ENCODE results near the gene ZNF227. TPM values are rescaled to one million over a fixed set of nuclear protein-coding genes. Genes with fewer than 3 reads are reported as not detected.
"Not testable (repeated sequence)": the region's sequence is repeated elsewhere in the genome, so short reads cannot be mapped to it uniquely, and the experiment has no call there.

ZNF227 gene
- 28.4 and 29.5 TPM in 2 replicates for total RNA-seq (2014; rRNA removed; shearing (Covaris generic); ENCODE audit: low replicate concordance)

DNA sequence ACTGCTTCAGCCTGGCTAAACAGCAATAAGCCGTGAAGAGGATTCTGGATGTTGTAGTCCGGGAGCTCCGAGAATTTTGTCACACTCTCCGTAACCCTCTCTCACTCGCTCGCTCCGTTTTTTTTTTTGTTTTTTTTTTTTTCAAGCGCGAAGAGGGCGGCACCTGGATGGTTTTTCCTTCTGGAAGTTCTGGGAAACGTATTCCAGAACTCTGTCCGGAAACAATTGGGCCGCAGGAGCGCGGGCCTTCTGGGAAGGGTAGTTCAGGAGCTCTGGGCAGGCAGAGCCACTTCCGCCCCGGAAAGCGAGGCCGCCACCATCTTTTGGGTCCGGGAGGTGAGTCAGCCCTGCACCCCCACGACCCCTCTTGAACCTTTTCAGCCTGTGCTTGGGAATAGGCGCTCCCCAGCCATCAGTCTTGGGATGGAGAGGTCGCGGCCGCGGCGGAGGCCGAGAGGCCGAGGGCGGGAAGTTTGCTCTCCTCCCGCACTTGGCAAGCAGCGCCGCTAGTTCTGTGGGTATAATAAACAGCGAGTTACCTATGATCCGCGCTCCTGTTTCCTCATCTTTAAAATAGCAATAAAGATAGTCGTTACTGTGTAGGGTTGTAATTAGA lies at the start of gene ZNF227:
Gene ZNF227, plus strand, starts transcription at position 283 of the 616 bp plus-strand sequence. CDS start 5,261 bp downstream, outside the sequence.
- peaks cover 8% of the 10 kb centered on the region for H3K4me1 ChIP-seq (ENCODE audit: low read length)
- DNase-seq: peak; percentile 93
- H2AFZ ChIP-seq (ENCODE audit: low read length): peak within 1 kb of the TSS; percentile 92
- peaks cover 42% of the 10 kb centered on the region for H3K79me2 ChIP-seq (ENCODE audit: low read length)
- peak within 1 kb of the TSS; percentile 89 for H3K4me3 ChIP-seq (ENCODE audit: low read length)
- no peaks in the 10 kb centered on the region for H3K27me3 ChIP-seq (ENCODE audit: low read length)
- H3K27ac ChIP-seq (ENCODE audit: low read length): 0 out of 2 replicates have a peak within 1 kb of the TSS, but pooled peaks have one; percentile 16
- no peaks in the 10 kb centered on the region for H3K9me2 ChIP-seq (replicated peaks; ENCODE audit: insufficient read depth, low read length)
- H3K9me3 ChIP-seq (ENCODE audit: low read length): peaks cover 4% of the 10 kb centered on the region; the same call in 1 of the 2 replicates
- peaks cover 34% of the 10 kb centered on the region for H3K36me3 ChIP-seq (ENCODE audit: insufficient read depth, low read length)
- H4K20me1 ChIP-seq (ENCODE audit: insufficient read depth, low read depth, low read length): no peaks in the 10 kb centered on the region
- H3K4me2 ChIP-seq (ENCODE audit: low read depth, low read length, poor library complexity, severe bottlenecking): peak within 1 kb of the TSS; percentile 75
- peak within 1 kb of the TSS; percentile 76 for H3K9ac ChIP-seq (ENCODE audit: low read length)

DNA sequence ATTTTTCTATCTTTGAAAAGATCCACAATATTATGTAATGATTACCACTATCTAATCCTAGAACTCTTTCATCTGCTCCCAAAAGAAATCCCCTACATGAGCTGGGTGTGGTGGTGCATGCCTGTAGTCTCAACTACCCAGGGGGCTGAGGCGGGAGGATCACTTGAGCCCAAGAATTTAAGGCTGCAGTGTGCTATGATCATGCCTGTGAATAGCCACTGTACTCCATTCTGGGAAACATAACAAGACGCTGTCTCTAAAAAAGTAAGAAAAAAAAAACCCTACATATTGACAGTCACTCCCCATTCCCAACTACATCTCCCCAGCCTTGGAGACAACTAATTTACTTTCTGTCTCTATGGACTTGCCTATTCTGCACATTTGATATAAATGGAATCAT lies 48.5 kb upstream of the ZNF227 start:
- DNase-seq: no peak
- Histone ChIP-seq H3K79me2 (ENCODE audit: low read length) (peaks cover 16% of the 10 kb centered on the region), H3K27me3 (ENCODE audit: low read length) (no peaks in the 10 kb centered on the region), H3K36me3 (ENCODE audit: insufficient read depth, low read length) (peaks cover 21% of the 10 kb centered on the region), H2AFZ (ENCODE audit: low read length) (no peak overlapping the region), H3K27ac (ENCODE audit: low read length) (no peak overlapping the region), H3K9me2 (replicated peaks; ENCODE audit: insufficient read depth, low read length) (no peaks in the 10 kb centered on the region), H4K20me1 (ENCODE audit: insufficient read depth, low read depth, low read length) (no peaks in the 10 kb centered on the region), H3K9me3 (ENCODE audit: low read length) (peaks cover 12% of the 10 kb centered on the region), H3K9ac (ENCODE audit: low read length) (no peak overlapping the region), H3K4me3 (ENCODE audit: low read length) (peak overlapping the region; percentile 70; the same call in 1 of the 2 replicates), H3K4me1 (ENCODE audit: low read length) (peaks cover 7% of the 10 kb centered on the region; the same call in 1 of the 2 replicates), H3K4me2 (ENCODE audit: low read depth, low read length, poor library complexity, severe bottlenecking) (no peak overlapping the region)

DNA sequence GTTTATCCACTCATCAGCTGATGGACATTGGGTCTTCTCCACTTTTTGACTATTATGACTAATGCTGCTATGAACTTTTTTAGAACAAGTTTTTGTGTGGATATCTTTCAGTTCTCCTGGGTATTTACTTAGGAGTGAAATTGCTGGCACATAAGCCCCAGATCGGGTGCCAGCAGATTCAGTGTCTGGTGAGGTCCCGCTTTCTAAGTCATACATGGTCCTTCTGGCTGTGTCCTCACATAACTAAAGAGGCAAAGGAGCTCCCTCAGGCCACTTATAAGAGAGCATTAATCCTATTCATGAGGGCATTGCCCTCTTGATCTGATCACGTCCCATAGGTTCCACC lies 48.0 kb upstream of the ZNF227 start:
- Histone ChIP-seq H3K27me3 (ENCODE audit: low read length) (no peaks in the 10 kb centered on the region), H2AFZ (ENCODE audit: low read length) (peak overlapping the region; percentile 88), H3K36me3 (ENCODE audit: insufficient read depth, low read length) (peaks cover 26% of the 10 kb centered on the region), H3K4me1 (ENCODE audit: low read length) (peaks cover 7% of the 10 kb centered on the region; the same call in 1 of the 2 replicates), H4K20me1 (ENCODE audit: insufficient read depth, low read depth, low read length) (no peaks in the 10 kb centered on the region), H3K4me3 (ENCODE audit: low read length) (peak overlapping the region; percentile 70), H3K9me3 (ENCODE audit: low read length) (peaks cover 11% of the 10 kb centered on the region), H3K4me2 (ENCODE audit: low read depth, low read length, poor library complexity, severe bottlenecking) (peak overlapping the region; percentile 73), H3K79me2 (ENCODE audit: low read length) (peaks cover 16% of the 10 kb centered on the region), H3K27ac (ENCODE audit: low read length) (no peak overlapping the region), H3K9me2 (replicated peaks; ENCODE audit: insufficient read depth, low read length) (no peaks in the 10 kb centered on the region), H3K9ac (ENCODE audit: low read length) (peak overlapping the region; percentile 78)
- no peak for DNase-seq

DNA sequence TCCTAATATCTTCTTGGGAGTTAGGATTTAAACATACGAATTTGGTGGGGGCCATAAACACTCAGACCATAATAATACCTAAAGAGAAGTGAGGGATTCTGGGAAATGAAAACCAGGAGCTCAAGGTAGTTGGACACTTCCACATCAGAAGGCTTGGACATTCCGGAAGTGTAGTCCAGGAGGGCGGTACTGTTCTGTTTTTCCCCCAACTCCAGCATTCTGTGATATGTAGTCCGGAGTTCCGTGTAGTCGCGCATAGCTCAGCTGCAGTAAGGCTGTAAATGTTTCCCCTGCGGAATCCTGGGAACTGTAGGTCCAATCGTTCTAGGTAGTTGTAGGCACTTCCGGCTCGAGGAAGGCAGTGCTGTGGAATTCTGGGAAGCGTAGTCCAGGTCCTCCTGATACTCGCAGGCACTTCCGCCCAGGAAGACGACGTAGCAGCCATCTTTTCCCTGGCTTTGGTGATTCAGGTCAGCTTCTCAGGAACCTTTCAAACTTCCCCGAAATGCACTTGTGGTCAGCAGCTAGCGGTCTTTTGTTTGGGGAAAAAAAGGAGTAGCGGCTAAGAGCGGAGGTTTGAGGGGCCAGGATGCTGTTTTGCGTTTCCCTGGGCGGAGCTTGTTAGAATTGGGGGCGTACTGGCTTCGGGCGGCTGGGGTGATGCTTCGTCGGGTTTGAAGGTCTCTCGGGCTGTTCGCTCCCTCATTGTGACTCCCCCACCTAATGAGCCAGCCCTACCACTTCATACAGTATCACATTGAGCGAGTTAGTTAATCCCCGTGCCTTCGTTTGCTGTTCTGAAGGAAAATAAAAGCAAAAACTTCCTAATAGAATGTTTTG lies 47.4 kb upstream of the ZNF227 start, which contains the start of gene ZNF226:
Gene ZNF226, plus strand, starts transcription at position 428 of the 840 bp plus-strand sequence. CDS start 4,981 bp downstream, outside the sequence.
- Histone ChIP-seq H3K4me2 (ENCODE audit: low read depth, low read length, poor library complexity, severe bottlenecking) (peak within 1 kb of the TSS; percentile 73), H3K27ac (ENCODE audit: low read length) (peak within 1 kb of the TSS; percentile 22), H4K20me1 (ENCODE audit: insufficient read depth, low read depth, low read length) (no peaks in the 10 kb centered on the region), H3K9ac (ENCODE audit: low read length) (peak within 1 kb of the TSS; percentile 78), H3K36me3 (ENCODE audit: insufficient read depth, low read length) (peaks cover 32% of the 10 kb centered on the region), H3K79me2 (ENCODE audit: low read length) (peaks cover 16% of the 10 kb centered on the region), H3K9me3 (ENCODE audit: low read length) (peaks cover 15% of the 10 kb centered on the region), H3K27me3 (ENCODE audit: low read length) (no peaks in the 10 kb centered on the region), H3K9me2 (replicated peaks; ENCODE audit: insufficient read depth, low read length) (no peaks in the 10 kb centered on the region), H3K4me3 (ENCODE audit: low read length) (peak within 1 kb of the TSS; percentile 70), H3K4me1 (ENCODE audit: low read length) (peaks cover 7% of the 10 kb centered on the region; the same call in 1 of the 2 replicates), H2AFZ (ENCODE audit: low read length) (peak within 1 kb of the TSS; percentile 89)
- peak; percentile 92 for DNase-seq

DNA sequence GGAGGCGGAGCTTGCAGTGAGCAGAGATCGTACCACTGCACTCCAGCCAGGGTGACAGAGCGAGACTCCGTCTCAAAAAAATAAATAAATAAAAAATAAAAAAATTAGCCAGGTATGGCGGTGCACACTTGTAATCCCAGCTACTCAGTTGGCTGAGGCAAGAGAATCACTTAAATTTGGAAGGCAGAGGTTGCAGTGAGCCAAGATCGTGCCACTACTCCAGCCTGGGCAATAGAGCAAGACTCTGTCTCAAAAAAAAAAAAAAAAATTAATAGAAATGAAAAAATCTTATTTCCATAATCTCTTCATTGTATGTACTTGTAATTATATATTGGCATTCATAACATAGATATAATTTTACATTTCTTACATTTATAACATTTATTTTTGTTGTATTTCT lies 41.7 kb upstream of the ZNF227 start:
- not testable (repeated sequence) for H3K4me3 ChIP-seq (ENCODE audit: low read length); DNase-seq; H3K4me2 ChIP-seq (ENCODE audit: low read depth, low read length, poor library complexity, severe bottlenecking); H3K27me3 ChIP-seq (ENCODE audit: low read length); H3K9me2 ChIP-seq (replicated peaks; ENCODE audit: insufficient read depth, low read length); H4K20me1 ChIP-seq (ENCODE audit: insufficient read depth, low read depth, low read length); H2AFZ ChIP-seq (ENCODE audit: low read length); H3K27ac ChIP-seq (ENCODE audit: low read length); H3K4me1 ChIP-seq (ENCODE audit: low read length); H3K9ac ChIP-seq (ENCODE audit: low read length)
- peaks cover 11% of the 10 kb centered on the region for H3K79me2 ChIP-seq (ENCODE audit: low read length)
- H3K36me3 ChIP-seq (ENCODE audit: insufficient read depth, low read length): peaks cover 81% of the 10 kb centered on the region
- peaks cover 20% of the 10 kb centered on the region for H3K9me3 ChIP-seq (ENCODE audit: low read length)

DNA sequence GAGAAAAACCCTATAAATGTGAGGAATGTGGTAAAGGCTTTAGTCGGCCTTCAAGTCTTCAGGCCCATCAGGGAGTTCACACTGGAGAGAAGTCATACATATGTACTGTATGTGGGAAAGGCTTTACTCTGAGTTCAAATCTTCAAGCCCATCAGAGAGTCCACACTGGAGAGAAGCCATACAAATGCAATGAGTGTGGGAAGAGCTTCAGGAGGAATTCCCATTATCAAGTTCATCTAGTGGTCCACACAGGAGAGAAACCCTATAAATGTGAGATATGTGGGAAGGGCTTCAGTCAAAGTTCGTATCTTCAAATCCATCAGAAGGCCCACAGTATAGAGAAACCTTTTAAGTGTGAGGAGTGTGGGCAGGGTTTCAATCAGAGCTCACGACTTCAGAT lies 35.7 kb upstream of the ZNF227 start:
- Histone ChIP-seq H2AFZ (ENCODE audit: low read length) (no peak overlapping the region), H3K9me3 (ENCODE audit: low read length) (peaks cover 29% of the 10 kb centered on the region), H3K36me3 (ENCODE audit: insufficient read depth, low read length) (peaks cover 53% of the 10 kb centered on the region), H3K27ac (ENCODE audit: low read length) (no peak overlapping the region), H3K9me2 (replicated peaks; ENCODE audit: insufficient read depth, low read length) (no peaks in the 10 kb centered on the region), H4K20me1 (ENCODE audit: insufficient read depth, low read depth, low read length) (no peaks in the 10 kb centered on the region), H3K4me2 (ENCODE audit: low read depth, low read length, poor library complexity, severe bottlenecking) (no peak overlapping the region), H3K79me2 (ENCODE audit: low read length) (no peaks in the 10 kb centered on the region), H3K4me3 (ENCODE audit: low read length) (no peak overlapping the region), H3K27me3 (ENCODE audit: low read length) (no peaks in the 10 kb centered on the region), H3K9ac (ENCODE audit: low read length) (no peak overlapping the region), H3K4me1 (ENCODE audit: low read length) (no peaks in the 10 kb centered on the region)
- DNase-seq: no peak

DNA sequence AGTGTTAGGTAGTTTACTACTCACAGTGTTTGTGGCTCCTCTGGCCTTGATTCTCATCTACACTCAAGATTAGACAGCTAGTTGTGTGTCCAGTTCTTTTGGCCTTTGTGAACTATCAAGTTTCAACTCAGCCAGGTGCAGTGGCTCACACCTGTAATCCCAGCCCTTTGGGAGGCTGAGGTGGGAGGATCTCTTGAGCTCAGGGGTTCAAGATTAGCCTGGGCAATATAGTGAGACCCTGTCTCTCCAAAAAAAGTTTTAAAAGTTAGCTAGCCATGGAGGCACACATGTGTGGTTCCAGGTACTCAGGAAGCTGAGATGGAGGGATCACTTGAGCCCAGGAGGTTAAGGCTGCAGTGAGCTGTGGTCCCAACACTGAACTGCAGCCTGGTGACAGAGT lies 31.4 kb upstream of the ZNF227 start:
- no peak for DNase-seq
- Histone ChIP-seq H3K79me2 (ENCODE audit: low read length) (no peaks in the 10 kb centered on the region), H3K9ac (ENCODE audit: low read length) (no peak overlapping the region), H3K36me3 (ENCODE audit: insufficient read depth, low read length) (peaks cover 11% of the 10 kb centered on the region), H3K27me3 (ENCODE audit: low read length) (no peaks in the 10 kb centered on the region), H3K27ac (ENCODE audit: low read length) (no peak overlapping the region), H3K4me1 (ENCODE audit: low read length) (no peaks in the 10 kb centered on the region), H2AFZ (ENCODE audit: low read length) (no peak overlapping the region), H3K9me3 (ENCODE audit: low read length) (peaks cover 22% of the 10 kb centered on the region), H3K4me3 (ENCODE audit: low read length) (no peak overlapping the region), H4K20me1 (ENCODE audit: insufficient read depth, low read depth, low read length) (no peaks in the 10 kb centered on the region), H3K9me2 (replicated peaks; ENCODE audit: insufficient read depth, low read length) (no peaks in the 10 kb centered on the region), H3K4me2 (ENCODE audit: low read depth, low read length, poor library complexity, severe bottlenecking) (no peak overlapping the region)

DNA sequence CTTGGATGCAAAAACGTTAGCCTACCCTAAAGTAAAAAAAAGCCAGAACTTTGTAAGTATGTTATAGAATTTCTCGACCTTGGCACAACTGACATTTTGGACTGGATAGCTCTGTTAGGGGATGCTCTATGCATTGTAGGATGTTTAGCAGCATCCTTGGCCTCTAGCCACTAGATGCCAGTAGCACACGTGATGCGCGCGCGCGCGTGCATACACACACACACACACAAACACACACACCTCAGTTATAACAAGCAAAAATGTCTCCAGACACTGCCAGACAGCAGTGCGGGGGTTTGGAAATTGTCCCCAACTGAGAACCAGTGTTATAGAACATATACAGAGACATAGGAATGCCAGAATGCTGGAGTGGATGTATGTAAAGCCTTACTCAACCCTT lies 30.2 kb upstream of the ZNF227 start:
- no peaks in the 10 kb centered on the region for H3K79me2 ChIP-seq (ENCODE audit: low read length)

More for the DNA sequence above, 30.2 kb upstream of the ZNF227 start:
- peaks cover 10% of the 10 kb centered on the region for H3K9me3 ChIP-seq (ENCODE audit: low read length)
- DNase-seq: no peak
- no peaks in the 10 kb centered on the region for H3K27me3 ChIP-seq (ENCODE audit: low read length)
- no peak overlapping the region for H2AFZ ChIP-seq (ENCODE audit: low read length)
- H3K4me1 ChIP-seq (ENCODE audit: low read length): no peaks in the 10 kb centered on the region
- H4K20me1 ChIP-seq (ENCODE audit: insufficient read depth, low read depth, low read length): no peaks in the 10 kb centered on the region
- no peak overlapping the region for H3K9ac ChIP-seq (ENCODE audit: low read length)
- H3K9me2 ChIP-seq (replicated peaks; ENCODE audit: insufficient read depth, low read length): no peaks in the 10 kb centered on the region
- no peak overlapping the region for H3K4me3 ChIP-seq (ENCODE audit: low read length)
- H3K4me2 ChIP-seq (ENCODE audit: low read depth, low read length, poor library complexity, severe bottlenecking): no peak overlapping the region
- H3K36me3 ChIP-seq (ENCODE audit: insufficient read depth, low read length): no peaks in the 10 kb centered on the region; the same call in 1 of the 2 replicates
- H3K27ac ChIP-seq (ENCODE audit: low read length): no peak overlapping the region

Data from Karpas-422 (cell line).